GM21390 (cell line): ENCODE measurements around the gene FKBP14.

Source experiments
- ATAC-seq: cut with Tn5 transposase; IDR thresholded peaks from one replicate; pipeline ENCODE4 v1.9.1; 2021; ENCODE audit not compliant: unreplicated experiment

Gene FKBP14, protein sequence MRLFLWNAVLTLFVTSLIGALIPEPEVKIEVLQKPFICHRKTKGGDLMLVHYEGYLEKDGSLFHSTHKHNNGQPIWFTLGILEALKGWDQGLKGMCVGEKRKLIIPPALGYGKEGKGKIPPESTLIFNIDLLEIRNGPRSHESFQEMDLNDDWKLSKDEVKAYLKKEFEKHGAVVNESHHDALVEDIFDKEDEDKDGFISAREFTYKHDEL

DNA sequence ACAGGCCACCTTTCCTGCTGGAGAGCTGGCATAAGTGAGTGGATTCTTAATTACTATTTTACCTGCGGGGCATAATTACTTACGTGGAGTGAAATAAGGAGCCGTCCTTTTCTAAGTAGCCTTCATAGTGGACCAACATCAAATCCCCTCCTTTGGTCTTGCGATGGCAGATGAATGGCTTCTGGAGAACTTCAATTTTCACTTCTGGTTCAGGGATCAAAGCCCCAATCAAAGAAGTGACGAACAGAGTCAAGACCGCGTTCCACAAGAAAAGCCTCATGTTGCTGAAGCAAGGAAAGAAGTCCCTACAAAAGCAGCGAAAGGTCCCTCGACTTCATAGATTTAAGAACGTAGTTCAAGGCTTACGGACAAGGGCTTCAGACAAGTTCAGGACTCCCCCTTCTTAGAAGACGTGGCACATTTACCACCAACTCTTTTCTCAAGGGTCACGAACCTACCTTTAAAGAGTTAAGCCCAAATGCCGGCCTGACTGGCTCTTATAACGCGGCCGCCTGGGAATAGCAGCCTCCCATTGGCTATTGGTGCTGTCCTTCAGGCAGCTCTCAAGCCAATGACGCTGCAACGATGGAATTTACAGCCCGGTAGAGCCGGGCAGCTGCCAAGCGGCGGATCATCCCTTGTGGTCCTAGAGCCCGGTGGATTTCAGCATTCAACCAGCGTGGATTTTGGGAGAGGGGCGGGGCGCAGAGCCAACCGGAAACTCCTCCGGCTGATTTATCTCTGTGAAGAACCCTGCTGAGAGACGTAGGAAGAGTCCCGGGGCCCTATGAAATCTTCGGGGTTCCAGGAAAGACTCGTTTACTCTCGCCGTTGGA, at the start of gene FKBP14:
Gene FKBP14, minus strand, starts transcription at position 474 of the 836 bp plus-strand sequence. Its CDS starts 194 bp downstream, at position 280.
- peak; percentile 72 for ATAC-seq

DNA sequence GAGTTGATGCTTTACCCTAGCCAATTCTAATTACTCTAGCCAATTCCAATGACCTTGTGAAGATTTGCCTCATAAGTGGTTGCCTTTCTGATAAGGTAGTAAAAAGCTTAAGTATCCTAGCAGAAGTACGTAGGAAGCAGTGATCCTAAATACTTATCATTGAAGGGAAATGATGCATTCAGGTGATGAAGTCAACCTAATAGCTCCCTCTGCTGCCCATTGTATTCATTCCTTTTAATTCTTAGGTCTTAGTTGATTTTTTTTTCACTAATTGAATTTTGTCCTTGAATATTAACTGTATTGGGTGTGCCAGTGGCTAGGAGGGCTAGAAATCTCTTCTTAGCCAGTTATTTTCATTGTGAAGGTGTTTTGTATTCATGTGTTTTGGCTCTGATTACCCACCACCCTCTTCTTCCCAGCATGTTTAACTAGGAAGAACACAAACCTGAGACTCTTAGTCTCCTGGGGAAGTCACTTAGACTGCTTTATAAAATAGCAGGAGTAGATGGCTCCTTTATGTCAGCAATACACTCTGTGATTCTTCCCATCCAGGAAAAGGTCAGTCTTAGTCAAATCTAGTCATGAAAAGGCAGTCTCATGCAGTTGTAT, 48.0 kb upstream of the FKBP14 start:
- no peak for ATAC-seq

DNA sequence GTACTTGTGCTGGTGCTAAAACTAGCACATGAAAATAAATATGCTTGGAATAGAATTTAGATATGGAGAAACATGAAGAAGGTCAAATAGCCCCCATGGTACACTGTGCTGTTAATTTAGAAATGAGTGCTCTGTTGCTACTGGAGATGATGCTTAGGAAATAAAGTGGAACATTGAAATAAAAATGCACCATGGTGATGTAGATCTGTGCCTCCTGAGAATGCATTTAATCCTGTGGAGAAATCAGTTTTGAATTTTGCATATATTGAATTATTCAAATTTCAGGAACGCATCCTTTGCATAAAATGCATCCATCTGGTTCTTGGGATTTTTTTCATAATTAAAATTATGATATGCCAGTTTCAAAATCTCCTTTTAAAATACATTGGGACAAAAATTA, 46.2 kb upstream of the FKBP14 start:
- ATAC-seq, result no peak

DNA sequence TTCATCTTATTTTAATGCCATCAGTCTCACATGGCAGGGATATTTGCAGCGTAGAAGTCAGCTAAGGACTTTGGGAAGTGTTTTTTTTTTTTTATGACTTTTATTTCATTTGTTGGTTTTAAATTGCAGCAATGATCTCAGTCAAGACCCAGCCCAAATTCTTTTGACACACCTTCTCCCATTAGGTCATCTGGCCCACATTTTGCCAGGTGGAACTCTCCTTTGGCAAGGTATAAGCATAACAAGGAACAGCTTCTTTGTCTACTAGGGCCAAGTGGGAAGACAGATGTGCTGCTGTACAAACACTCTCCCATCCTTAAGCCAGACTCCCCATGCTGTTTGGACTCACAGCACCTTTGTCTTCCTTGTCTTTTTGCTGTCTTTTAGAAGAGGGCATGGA, 43.5 kb upstream of the FKBP14 start:
- ATAC-seq, result no peak

DNA sequence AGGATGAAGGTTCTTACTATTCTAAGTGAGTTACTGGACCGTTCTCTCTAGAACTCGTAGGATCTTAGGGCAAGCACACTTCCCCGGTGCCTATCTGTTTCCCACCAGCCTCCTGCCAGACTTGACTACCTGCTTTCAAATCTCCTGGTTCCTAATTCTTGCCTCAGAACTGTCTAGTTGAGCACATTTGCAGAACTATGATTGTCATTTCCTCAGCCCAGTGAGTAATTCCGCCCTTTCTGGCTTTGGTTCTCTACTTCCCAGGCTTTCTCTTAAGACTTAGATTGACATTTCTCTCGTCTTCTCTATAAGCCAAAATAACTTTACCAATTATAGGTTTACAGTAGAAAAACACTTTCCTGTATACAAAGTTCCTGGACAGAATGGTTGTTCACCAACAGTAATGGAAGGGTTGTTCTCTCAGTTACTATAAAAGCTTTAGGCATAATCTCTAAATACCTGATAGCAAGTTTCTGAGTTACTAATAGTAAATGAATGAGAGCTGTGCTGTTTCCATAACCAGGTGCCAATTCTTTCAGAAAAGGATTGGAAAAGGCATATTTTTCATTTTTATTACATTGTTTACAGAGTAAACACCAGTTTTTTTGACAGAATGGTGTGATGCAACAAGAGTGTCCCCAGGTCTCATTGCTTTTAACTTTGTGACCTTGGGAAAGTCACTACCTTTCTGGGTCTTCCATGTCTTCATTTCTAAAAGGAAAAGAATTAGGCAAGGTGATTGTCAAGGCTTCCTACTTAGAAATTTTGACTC, 42.8 kb upstream of the FKBP14 start:
- no peak for ATAC-seq

DNA sequence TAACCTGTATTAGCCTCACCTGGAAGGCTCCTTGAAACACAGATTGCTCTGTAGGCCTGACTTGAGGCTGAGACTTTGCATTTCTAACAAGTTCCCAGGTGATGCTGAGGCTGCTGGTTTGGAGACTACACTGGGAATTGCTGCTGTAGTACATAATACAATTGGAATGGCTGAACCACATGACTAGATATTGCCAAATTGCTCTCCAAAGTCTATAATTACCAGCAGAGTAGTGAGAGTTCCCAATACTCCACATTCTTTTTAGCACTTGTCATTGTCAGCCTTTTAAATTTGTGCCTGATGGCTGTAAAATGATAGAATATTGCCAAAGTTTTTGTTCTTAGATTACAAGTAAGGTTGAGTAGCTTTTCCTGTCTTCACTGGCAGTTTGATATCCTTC, 41.6 kb upstream of the FKBP14 start:
- no peak for ATAC-seq

DNA sequence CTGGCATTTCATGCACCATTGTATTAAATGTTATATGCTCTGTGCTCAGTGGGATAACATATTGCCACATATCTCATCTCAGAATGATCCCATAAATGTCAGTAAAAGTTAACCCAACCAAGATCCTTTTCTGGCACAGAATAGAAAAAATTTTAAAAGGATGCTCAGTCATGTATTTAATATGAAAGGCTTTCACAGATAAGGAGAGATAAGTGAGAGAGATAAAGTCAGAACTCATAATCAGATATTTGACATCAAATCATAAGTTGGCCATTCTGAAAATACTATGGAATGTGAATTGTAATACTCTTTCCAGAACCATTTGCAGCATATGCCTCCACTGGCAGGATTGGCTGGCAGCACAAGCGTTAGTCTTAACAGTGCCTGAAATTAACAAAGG, 40.2 kb upstream of the FKBP14 start:
- ATAC-seq, result no peak

DNA sequence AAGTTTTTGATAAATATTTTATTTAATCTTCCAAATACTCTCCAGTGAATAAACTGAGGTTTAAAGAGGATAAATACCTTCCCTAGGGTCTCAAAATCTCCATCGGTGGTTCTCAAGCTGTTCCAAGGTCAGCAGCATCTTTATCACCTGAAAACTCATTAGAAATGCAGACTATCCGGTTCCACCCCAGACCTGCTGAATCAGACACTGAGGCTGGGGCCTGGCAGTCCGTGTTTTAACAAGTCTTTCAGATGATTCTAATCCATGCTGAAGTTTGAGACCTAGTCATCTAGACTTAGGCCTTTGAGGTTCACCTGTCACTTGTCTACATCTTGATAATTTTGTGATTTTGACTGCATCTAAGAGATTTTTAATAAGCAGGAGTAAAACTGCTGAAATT, 39.2 kb upstream of the FKBP14 start:
- no peak for ATAC-seq

DNA sequence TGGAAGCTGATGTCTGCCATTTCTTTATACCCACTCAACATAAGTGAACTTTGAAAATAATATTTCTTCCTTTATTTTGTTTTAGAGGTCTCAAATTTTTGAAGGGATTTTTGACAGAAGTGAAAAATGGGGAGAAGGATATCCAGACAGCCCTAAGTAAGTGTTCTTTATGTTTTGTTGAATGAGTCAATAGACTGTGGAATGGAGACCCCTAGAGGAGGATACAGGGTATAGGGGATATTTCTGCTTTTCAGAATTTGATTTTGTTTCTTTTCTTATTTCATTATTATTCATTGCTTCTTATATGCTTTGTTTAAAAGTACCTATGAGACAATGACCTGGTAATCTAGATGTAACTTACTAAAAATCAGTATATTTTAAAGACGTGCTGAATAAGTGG, 36.1 kb upstream of the FKBP14 start:
- peak; percentile 46 for ATAC-seq

DNA sequence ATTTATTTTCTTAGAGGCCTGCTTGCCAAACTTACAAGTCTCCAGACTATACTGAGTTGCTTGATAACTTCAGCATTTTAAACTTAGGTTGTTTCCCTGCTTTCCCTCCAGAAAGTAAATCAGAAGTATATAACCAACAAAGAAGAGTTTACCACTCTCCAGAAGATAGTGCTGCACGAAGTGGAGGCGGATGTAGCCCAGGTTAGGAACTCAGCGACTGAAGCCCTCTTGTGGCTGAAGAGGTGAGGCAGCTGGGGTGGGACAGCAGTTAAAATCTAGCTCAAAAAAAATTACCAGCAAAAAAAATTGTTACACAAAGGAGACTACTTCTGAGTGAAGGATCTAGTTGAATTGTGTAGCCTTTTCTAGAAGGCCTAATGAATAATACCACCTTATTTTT, 35.3 kb upstream of the FKBP14 start:
- ATAC-seq, result peak; percentile 82

DNA sequence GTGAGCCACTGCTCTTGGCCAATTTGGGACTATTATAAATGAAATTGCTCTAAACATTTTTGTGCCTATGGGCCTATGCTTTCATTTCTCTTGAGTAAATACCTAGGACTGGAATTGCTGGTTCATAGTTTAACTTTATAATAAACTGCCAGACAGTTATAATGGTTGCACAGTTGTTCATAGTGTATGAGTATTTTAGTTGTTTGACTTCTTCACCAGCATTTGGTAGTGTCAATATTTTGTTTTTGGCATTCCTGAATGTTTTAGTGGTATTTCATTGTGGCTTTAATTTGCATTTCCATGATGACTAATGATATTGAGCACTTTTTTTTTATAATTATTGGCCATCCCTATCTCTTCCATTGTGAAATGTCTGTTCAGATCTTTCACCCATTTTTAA, 31.2 kb upstream of the FKBP14 start:
- no peak for ATAC-seq

DNA sequence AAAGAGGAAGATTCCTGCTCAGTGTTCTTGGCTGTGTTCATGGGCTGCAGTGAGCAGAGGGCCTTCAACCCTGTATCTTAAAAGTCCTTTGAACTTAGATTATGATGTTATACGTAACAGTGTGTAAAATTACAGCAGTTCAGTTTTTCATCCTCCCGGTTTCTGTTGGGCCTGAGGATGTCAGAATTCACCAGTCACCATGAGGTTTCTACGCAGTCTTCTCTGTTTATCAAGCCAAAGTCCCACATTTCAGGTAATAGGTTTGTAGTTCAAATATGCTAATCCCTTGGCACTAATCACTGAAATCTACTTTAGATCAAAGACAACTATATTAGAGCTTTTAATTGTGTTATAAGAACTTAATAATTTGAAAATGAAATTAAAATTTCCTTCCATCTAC, 26.6 kb upstream of the FKBP14 start:
- ATAC-seq, result no peak

DNA sequence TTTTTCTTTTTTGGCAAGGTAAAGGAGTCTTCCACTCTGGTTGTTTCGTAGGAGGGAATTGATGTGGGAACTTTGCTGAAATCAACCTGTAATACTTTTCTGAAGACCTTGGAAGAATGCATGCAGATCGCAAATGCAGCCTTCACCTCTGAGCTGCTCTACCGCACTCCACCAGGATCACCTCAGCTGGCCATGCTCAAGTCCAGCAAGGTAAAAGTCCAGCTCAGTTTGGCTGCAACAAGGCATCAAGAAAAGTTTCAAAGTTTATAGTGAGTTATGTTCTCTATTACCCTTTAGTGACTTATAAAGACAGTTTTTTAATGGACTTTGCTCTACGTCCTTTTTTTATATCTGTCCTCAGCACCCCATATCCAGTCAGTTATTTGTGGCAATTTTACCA, 22.7 kb upstream of the FKBP14 start:
- ATAC-seq, result no peak

DNA sequence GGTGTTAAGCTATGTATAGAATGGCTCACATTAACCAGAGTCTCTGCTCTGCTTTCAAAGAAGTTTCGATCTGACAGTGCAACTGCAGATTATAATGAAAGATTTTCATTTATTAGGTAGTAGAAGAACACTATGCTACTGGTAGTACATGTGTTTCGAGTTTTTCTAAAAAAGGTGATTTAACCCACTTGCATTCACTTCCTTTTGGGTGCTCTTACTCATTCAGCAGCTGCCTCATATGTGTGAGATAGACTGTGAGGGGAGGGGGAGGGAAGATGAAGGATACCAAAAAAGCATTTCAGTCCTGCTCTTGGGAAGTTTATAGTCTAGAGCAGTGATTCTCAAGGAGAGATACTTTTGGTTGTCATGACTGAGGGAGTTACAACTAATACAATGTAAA, 22.1 kb upstream of the FKBP14 start:
- no peak for ATAC-seq

DNA sequence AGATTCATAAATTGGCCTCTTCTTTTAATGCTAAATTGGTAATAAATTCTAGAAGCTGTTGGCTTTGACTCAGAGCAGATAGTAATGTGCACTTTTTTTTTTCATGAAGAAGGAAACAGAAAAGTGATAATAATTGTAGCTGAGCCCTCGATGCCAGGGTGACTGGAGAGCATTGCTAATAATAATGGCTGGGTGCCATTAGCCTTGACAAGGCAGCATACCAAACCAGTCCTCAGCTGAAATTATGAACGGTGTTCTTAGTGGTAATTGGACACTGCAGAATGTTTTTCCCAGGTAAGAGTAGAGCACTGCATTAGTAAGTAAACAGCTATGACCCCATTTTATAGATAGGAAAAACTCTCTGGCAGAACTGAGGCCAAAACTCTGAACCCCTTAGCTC, 20.6 kb upstream of the FKBP14 start:
- no peak for ATAC-seq

DNA sequence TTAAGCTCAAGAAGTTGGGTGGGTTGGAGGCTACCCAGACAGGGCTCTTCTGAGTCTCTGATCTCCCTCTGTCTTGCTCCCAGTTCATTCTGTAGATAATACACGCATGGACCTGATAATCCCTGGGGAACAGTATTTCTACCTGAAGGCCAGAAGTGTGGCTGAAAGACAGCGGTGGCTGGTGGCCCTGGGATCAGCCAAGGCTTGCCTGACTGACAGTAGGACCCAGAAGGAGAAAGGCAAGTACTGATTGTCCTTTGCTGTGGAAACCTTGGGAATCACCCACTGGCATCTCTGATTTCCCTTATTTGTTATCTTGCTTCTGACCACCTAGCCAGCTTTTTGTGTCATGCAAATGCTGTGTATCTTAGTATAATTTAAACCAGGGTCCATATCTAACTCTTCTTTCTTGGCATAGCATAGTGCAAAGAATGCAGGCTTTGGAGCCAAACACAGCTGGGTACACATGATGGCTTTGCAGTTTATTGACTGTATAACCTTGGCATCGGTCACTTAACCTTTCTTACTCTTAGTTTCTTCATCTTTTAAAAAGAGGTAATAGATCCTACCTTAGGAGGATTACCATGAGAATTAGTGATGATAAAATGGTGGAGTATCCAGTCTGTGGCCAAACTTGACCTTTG, 19.7 kb upstream of the FKBP14 start:
- no peak for ATAC-seq

DNA sequence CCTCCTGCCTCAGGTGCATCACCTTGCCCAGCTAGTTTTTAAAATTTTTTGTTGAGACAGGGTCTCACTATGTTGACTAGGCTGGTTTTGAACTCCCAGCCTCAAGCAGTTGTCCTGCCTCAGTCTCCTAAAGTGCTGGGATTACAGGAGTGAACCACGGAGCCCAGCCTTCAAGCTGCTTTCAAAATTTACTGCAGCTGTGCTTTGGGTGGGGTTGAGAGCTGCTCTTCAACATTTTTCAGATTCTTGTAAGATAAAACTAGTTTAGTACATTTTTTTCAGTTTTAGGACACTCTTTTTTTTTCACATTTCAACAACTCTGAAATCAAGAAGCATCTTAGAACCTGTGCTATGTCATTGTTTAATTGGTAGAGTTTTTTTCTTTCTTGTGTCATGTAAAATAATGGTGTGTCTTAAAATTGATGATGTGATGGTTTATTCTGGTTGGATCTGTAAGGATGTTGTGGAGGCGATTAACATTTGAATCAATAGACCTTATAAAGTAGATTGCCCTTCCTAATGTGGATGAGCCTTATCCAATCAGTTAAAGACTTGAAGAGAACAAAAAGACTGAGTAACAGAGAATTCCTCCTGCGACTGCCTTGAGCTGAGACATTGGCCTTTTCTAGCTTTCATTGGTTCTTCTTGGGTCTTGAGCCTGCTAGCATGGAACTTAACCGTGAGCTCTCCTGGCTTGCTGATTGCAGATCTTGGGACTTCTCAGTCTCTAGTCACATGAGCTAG, 15.2 kb upstream of the FKBP14 start:
- no peak for ATAC-seq

DNA sequence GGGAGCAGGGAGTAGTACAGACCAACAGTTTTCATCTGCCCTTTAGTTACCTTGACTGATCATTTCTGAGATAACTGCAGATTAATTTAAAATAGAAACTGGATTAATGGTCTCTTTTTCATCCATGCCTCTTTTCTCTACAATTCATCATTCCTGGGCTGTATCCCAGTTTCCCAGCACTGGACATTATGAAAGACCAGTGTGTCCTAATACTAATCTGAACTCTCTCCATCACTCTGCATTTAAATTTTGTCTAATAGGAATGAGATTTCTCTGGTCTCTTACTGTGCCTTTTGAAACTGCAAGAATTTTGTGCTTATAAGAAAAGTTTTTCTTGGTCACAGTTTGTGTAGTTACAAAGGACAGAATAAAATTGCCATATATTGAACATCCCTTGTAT, 14.4 kb upstream of the FKBP14 start:
- ATAC-seq, result no peak

DNA sequence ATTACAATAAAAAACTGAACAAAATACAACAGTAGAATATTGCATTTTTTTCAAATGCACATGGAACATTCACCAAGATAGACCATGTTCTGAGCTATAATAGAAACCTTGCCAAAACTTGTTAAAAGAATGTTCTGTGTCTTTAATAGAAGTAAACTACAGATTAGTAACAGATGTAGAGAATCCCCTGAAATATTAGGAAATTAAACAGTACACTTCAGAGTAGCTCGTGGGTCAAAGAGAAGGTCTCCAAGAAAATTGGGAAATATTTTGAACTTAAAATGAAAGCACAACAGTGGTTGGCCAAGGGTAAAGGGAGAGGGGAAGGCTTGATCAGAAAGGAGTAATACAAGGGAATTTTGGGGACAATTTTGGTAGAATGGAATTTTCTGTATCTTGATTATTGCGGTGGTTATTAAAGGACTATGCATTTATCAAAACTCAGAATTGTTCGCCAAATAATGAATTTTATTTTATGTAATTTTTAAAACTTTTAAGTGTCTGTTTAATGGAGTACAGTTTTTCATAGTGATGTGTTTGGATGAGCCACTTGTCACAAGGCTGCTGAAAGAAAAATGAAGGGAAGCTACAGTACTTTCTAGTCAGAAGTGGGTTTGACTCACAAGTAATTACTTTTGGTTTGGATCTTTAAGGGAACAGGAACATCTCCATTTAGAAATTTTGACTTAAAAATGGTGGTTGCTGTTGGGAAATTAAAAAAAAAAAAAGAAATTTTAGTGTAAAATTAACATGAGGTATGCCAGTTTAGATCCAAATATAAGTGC, 11.9 kb upstream of the FKBP14 start:
- ATAC-seq, result no peak

DNA sequence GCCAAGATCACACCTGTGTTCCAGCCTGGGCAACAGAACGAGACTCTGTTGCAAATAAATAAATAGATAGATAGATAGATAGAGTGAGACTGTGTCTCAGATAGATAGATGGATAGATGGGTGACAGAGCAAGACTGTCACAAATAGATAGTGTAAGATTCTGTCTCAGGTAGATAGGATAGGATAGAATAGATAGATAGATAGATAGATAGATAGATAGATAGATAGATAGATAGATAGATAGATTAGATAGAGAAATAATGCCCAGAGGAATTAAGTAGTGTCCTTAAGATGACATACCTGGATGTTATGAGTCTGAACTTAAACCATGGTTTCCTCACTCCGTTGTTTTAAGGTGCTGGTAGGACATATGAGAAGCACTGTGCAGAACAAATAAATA, 9.7 kb upstream of the FKBP14 start:
- no peak for ATAC-seq
